T-helper 9 cell (primary cell): ENCODE results near the gene RTN4R.
"Not testable (repeated sequence)": the region's sequence is repeated elsewhere in the genome, so short reads cannot be mapped to it uniquely, and the experiment has no call there.

Experiments used
- DNase-seq: peaks from one replicate; pipeline ENCODE4 v3.0.0-alpha.2; 2020

RTN4R gene

DNA sequence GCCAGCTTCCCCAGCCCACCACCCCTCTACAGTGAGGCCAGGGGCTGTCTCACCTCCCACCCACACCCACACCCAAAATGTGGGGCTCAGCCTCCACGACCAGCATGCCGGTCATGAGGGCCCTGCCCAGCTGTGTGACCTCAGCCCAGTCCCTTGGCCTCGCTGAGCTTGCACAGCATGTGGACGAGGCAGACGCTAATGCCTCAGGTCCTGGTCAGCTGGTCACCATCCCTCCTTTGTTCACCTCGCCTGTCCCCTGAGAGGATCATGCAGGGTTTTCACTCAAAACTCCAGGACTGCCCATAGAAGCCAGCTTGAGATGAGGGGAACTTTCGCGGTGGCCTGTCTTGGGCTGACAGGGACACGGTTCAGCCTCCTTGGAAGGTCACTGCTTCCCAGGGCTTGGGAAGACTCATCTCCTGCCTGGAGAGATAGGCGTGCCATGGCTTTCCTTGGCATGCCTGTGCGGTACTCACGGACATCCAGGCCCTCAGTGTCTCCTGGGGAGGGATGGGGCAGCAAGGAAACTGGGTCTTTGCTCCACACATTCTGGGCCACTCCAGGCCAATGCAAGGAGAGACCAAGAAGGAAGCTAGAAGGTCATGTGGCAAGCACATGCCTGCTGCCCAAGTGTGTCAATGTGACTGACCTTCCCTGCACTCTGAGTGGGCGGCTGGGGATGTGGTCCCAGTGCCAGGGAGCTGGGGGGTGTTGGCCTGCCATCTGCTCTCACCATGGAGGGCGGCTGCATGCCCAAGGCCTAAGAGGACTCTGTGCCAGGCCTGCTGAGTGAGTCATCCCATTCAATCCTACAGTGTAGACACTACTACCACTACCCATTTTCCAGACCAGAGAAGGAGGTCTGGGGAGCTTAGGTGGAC lies 3.2 kb upstream of the RTN4R start:
- DNase-seq, result no peak

DNA sequence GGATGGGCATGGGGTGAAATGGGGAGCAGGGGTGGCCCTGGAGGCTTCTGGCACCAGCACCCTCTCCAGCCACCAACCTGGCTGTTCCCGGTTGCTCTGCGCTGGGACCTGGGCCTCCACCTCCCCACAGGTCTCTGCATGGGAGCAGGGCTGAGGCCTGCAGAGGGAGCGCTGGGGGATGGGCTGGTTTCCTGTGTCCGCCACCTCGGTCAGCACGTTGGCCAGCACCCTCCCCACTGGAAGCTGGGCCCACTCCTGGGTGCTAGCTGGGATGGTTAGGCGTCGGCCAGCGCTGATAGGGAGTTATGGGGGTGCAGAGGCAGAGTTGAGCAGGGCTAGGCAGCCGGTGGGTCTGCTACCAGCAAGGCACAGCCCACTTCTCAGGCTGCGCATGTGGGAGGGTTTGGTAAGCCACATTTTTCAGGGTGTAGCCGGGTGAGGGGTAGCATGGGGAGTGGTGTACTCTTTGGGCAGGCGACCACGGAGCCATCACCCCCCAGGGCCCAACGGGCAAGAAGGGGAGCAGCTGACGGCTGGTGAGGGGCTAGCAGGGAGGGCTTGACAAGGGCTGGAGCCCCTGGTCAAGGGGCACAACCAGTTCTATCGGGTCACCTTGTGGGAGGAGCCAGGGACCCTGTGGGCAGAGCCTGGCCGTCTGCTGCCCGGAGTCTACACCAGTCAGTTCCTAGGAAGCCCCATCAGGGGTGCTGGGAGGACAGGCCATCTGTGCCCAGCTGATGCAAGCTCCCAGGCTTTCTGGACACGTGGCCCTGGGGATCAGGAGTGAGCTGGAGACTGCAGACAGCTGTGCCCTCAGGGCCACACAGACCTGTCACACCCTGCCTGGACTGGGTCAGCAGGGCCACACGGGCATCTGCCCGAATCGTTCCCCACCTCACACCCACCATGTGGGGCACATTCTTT lies 2.3 kb upstream of the RTN4R start:
- DNase-seq, result not testable (repeated sequence)

DNA sequence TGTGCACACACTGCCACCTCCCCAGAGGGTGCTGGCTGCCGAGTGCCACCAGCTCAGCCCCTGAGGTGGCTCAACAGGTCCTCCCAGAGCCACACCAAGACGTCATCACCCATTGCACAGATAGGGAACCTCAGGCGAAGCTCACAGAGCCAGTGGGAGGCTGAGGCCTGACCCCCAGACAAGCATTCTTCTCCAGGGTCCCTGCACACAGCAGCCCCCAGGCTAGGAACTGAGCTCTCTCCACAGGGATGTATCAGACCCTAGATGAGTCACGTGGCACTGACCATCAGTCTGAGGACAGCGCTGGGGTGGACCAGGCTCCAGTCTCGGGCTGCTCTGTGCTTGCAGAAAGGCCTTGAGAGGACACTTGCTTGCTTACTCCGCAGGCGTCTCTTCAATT lies 1.6 kb upstream of the RTN4R start:
- DNase-seq, result not testable (repeated sequence)

DNA sequence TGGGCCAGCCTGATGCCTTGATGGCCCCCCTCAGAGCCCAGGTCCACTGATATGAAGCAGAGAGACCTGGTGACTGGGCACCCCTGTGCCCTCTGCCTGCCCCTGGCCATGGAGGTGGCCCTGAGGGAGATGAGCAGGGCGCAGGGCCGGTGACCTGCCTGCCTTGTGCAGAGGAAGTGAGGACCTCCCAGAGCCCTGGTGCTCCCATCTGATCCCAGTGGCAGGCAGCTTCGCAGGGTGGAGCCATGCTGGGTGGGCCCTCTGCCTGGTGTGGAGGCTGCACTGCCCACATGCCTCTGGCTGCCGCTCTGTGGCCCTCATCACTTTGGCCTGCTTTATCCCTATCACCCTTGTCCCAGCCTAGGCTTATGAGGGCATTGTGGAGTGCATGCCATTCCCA lies 1.1 kb upstream of the RTN4R start:
- DNase-seq, result not testable (repeated sequence)

DNA sequence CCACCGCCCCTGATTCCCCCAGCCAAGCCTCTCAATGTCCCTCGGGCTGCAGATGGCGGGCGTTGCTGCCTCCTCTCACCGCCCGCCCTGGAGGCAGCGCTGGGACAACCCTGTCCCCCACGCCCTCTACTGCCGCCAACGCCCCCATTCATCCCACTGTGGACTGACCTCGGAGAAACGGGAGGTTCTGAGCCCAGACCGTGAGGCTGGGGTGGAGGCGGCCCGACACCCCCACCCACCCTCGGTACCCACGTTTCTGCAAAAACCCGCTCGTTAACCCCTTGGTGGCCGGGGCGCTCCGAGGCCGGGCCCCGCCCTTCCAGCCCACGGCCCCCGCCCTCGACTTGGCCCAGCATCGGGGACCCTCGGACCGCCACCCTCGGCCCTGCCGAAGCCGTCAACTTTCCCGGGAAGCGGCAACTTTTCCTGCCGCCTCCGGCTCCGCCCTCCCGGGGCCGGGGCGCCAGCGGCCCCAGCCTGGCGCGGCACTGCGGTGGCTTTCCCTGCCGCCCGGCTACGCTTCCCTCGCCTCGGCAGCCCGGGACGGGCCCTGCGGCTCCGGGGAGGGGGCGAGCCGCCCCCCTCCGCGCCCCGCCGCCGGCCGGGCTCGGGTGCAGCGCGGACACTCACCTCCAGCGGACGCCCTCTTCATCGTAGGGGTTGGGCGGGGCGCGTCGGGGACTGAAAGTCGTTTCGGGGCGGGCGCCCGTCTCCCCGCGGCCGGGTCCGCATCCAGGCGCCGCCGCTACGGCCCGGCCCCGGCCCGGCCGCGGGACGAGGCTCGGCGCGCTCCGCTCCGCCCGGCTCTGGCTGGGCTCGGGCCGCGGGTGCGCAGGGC lies 458 bp downstream of the RTN4R start:
- DNase-seq, result no peak

DNA sequence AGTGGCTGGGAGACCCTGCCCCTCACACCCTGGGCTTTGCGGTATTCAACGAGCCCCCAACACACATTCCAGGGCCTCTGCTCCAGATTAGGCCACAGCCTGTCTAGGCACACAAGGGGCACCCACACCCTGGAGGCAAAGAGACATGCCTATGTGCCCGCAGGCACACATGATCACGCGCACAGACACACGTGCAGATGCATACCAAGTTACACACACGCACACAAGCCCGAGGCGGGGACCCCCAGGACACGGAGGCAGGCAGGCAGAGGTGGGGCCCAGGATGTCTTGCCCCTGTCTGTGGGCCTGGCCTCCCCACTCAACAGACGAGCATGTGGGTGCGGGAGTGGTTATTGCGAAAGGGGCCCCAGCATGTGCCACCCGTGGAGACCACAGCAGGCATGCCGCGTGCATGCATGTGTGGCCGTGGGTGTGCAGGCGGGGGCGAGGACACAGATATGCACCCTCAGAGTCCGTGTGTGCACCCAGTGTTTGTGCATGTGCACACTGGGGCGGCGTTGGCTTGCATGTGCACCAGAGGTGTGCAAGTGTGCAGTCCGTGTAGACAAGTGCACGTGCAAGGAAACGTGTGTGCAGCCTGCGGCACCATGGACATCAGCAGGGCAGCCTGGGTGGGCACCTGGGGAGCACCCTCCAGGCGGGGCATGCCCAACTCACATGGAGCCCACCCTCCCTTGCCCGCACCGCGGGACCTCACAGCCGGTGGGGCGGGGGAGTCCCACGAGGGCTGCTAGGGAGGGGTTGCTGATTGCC lies 1.3 kb downstream of the RTN4R start:
- not testable (repeated sequence) for DNase-seq

DNA sequence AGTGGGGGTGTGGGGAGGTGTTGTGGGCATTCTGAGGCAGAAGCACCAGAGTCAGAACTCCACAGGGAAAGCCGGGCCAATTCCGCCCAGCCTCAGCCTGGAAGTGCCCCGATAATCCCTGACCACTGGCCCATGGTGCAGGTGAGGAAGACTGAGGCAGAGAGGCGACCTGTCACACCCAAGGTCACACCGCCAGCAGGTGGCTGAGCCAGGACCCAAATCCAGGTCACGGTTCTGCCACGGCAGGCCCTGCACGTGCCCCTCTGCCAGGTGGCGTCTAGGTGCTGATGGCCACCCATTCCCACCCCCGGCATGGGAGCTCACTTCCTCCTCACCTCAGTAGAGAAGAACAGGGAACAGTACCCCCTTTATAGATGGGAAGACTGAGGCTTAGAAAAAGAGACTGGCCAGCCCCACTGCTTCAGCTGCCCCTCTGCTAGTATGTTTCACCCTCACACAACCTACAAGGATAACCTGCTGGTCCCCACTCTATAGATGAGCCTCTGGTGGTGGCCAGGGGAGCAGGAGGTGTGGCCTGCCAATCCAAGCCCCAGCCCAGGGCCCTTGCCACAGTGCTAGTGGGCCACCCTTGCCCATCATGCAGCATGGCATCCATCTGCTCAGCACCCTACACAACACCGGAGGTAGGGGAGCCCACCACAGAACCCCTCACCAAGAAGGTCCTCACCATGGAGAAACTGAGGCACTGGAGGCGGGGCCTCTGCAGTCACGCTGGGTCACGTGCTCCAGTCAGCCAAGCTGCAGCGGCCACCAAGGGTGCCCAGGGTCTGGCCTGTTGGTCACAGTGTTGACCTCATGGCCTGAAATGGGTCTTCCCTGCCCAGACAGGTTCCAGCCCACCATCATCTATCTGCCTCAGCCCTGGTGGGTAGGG lies 2.1 kb downstream of the RTN4R start:
- not testable (repeated sequence) for DNase-seq

DNA sequence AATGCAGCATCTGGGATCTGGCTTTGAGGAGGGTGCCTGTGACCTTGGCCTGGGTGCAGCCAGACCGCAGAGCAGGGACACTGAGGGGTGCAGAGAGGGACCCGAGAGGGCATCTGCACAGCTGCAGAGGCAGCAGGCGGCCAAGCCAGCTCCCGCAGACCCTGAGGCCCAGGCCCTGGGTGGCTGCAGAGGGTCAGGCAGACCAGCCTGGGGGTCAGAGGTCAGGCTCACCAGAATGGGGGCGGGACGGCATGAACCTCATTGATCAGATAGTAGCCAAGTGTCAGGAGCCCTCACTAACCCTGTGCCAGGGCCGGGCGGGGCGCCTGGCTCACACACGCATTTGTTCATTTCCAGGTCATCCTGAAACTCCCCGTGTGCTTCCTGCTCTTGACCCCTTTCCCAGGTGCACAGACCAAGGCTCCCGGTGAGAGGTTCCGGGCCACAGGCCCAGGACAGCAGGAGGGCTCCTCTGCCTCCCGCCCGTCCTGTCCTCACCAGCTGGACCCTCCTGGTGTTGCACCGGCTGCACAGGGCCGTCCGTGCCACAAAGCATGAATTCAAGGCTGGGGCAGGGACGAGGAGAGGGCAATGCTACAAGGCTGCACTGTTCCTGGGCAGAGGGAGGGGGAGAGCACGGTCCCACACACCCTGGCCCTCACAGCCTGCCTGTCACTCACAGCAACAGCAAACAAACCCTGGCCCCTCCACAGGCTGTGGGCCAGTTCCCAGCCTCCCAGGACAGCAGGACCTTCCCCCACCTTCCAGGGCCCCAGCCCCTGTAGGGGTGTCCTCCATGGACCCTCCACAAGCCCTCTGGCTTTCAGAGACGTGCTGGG lies 3.3 kb downstream of the RTN4R start:
- DNase-seq, result no peak

DNA sequence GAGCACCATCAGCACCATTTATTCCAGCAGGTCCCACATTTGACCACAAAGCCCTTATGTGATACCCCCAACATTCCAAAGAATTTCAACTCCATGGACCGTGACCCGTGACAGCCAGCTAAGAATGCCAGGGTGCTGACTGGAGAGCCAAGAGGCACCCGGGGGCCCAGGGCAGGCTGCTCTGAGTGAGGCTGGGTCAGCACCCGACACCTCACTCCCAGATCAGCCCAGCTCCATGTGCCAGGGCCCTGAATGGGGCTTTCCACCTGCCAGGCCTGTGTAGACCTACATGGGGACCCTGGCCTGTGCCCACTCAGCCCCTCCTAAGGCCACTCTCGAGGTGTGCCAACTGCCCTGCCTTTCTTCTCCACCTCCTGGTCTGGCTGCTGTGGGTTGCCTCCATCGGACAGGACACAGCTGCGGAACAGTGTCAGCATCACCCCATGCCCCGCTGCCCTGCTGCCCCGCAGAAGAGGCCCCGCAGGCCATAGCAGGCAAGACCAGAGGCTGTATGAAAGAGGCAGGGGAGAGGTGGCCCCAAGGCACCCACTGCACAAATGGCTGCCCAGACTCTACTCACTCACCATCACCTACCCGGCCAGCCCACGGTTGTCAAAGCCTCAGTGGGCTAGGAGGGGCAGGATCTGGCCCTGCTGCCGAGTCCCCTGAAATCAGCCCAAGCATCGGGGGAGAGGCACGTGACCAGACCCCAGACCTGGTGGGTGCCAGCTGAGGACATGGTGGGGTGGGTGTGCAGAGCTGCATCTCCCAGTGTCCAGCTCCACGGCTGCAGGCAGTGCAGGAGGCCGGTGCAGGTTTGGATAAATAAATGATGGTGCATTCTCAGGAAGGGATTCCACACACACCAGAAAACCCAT lies 4.5 kb downstream of the RTN4R start:
- not testable (repeated sequence) for DNase-seq

DNA sequence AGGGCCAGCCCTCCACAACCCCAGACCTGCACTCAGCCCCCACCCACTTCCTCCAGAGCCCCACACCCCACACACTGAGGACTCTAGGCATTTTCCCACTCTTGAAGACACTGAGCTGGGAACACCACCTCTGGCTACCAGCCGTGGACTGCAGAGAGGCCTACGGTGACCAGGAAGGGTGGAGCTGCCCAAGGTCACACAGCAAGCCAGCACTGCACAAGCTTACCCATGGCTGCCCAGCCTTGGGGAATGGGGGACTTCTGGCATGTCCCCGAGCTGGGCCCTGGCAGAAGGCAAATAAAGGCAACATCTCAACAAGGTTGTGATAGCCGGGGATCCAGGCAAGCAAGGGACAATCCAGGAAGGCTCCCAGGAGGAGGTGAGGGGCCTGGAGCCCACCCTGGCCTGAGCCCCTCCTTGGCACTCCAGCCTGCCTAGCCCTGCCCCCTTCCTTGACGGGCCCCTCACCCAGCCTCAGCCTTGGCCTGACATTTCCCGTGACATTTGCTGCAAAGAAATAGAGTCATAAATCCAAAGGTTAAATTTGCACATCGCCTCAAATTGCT lies 5.5 kb downstream of the RTN4R start:
- no peak for DNase-seq

DNA sequence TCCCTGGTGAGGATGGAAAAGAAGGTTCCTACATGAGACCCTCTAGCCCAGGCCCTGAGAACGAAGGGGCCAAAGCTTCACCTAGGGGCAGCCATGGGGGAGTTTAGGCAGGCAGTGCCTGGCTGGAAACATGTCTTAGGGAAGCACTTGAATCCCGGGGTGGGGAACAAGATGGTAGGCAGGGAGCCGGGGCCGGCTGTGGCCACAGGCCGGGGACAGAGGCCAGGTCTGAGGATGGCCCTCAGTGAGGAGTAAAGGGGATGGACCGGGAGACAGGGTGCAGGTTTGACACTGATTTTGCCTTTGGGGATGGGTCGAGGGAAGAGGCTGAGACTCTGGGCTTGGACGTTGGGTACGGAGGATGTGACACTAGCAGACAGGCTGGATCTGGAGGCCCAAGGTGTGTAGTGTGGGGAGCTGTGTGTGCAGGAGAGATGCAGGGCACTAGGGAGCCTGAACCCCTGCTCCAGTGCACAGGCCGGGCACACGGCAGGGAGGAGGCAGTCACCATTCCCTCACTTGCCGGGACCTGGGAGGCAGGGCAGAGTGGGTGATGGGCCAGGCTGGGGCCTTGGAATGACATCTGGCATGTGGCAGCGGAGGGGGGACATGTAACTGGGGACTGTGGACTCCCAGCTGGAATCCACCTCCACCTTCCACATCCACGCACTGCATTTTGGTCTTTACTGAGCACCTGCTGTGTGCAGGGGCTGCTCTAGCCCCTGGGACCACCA lies 6.1 kb downstream of the RTN4R start:
- no peak for DNase-seq

DNA sequence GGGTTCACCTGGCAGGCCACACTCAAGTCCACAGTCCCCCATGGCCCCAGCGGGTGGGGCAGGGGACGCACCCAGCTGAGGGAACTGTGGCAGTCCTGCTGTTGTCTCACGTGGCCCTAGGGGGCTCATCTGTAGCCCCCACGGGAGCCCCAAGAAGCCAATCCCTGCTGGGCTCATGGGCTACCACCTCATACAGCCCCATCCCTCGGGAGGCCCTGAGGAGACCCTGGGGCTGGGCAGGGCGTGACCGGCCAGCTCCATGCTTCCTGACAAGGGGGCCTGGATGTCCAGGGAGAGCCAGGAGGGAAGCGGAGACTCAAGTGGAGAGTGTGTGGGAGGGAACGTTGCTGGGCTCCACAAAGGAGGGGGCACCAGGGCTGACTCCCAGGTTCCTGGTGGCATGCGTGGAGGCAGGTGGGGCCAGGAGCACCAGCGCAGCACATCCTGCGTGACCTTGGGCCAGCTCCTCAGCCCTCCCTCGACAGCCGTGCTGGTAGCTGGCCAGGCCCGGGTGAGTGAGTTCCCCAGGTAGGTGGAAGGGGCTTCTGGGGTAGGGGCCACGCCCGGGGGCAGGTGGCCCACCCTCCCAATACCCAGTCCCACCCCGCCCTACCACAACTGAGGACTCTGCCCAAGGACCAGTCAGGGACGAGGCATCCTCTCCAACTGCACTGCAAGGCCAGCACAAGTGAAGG lies 7.9 kb downstream of the RTN4R start:
- DNase-seq, result no peak

DNA sequence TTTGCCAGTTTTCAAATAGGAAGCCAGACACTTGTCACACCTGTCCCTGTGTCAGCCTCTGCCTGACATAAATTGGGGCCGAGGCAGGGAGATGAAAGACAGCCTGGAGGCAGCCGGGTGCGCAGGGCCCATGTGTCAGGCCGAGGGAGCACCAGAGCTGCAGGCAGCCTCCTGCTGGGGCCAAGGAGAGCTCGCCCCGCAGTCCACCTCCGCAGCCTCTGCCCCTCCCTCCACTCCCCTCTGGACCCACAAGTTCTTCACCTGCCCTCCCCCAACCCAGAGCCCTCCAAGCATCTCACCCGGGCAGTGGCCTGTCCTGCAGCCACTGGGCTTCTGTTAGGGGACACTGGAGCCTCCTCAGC lies 8.8 kb downstream of the RTN4R start:
- DNase-seq, result no peak

DNA sequence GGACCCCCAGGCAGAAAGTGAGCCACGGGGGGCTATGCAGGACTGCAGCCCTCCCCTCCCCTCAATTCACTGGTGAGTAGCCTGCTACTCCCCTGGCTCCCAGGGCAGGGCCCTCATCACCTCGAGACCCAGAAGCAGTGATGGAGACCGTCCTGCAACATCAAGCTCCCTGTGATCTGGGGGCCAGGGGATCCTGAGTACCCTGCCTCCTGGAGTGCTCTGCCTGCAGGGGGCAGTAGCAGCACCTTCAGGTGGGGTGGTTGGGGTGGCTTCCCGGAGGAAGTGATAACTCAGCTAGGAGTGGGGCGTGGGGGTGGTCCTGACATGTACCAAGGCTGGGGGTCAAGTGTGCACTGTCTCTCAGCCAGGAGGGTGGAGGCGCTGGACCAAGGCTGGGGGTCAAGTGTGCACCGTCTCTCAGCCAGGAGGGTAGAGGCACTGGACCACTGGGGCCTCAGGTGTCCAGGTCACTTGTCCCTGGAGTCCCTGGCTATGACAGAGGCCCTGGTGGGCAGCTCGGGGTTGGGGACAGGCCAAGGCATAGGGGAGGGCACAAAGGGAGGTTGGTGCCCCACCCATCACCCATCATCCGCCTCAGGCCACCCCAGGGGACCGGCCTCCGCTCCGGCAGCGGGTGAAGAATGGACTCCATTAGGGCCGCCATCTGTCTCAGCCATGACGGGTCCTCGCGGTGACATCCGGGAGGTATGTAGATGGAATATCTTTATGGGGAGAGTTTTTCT lies 9.4 kb downstream of the RTN4R start:
- DNase-seq, result no peak

DNA sequence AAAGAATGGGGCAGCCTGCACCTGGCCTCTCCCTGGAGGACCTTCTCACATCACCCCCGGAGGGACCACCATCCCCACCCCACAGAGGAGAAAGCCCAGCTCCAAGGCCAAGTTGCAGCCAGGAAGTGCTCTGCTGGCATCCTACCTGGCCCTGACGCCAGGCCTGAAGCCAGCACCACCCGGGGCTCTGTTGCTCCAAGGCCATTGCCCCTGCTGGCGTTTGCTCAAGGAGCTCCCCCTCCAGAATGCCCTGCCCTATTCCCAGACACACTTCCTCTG lies 10.2 kb downstream of the RTN4R start:
- DNase-seq, result no peak

DNA sequence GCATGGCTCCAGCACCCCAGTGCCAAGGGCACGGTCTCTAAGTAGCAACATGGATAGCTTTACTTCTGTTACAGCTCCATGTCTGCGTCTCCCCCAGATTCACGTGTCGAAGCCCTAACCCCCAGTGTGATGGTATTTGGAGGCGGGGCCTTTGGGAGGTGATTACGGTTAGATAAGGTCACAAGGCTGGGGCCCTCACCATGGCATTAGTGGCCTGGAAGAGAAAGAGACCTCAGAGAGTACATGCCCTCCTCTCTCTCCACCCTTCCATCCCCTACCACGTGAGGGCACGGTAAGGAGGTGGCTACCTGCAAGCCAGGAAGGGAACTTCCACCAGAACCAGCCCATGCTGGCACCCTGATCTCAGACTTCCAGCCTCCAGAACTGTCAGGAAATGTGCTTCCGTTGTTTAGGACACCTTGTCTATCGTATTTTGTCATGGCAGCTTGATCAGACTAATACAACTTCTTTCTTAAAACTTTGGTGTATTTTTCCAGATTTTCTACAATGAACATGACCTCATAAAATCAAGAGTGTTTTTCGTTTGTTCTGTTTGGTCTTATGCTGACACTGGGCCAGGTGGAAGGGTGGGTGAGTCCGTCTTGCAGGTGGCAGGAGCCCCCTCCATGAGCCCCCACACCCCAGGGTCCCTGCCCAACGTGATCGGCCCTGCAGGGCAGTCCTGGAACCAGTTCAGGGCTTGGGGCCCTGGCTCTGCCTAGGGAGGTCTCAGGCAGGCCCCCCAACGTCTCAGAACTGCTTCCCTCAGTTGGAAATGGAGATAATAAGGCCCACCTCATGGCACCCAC lies 10.7 kb downstream of the RTN4R start:
- no peak for DNase-seq
